Measurements from ENCODE around the gene KCTD14.
"Not testable (repeated sequence)": the region's sequence is repeated elsewhere in the genome, so short reads cannot be mapped to it uniquely, and the experiment has no call there.

KCTD14 gene

GRCh38 chr11:78039391-78039918 is 16.4 kb upstream of the KCTD14 start:
- no peaks in the 10 kb centered on the region for H3K9me3 Mint-ChIP-seq
- no peaks in the 10 kb centered on the region for H3K36me3 Mint-ChIP-seq (ENCODE audit: low read depth)
- peak overlapping the region; percentile 58 for H3K4me3 Mint-ChIP-seq
- H3K27me3 Mint-ChIP-seq: peaks cover 4% of the 10 kb centered on the region
- peak overlapping the region; percentile 95 for H3K27ac Mint-ChIP-seq
- DNase-seq: no peak
- H3K4me1 Mint-ChIP-seq (ENCODE audit: low read depth): peaks cover 15% of the 10 kb centered on the region

GRCh38 chr11:78038697-78039313 is 15.7 kb upstream of the KCTD14 start:
- H3K27me3 Mint-ChIP-seq: peaks cover 4% of the 10 kb centered on the region
- no peaks in the 10 kb centered on the region for H3K9me3 Mint-ChIP-seq
- H3K4me1 Mint-ChIP-seq (ENCODE audit: low read depth): peaks cover 15% of the 10 kb centered on the region
- no peak overlapping the region for H3K27ac Mint-ChIP-seq
- H3K36me3 Mint-ChIP-seq (ENCODE audit: low read depth): no peaks in the 10 kb centered on the region
- no peak for DNase-seq
- H3K4me3 Mint-ChIP-seq: no peak overlapping the region

GRCh38 chr11:78037825-78038620 is 14.9 kb upstream of the KCTD14 start:
- H3K4me1 Mint-ChIP-seq (ENCODE audit: low read depth): peaks cover 15% of the 10 kb centered on the region
- no peak overlapping the region for H3K4me3 Mint-ChIP-seq
- H3K27ac Mint-ChIP-seq: no peak overlapping the region
- H3K9me3 Mint-ChIP-seq: no peaks in the 10 kb centered on the region
- no peaks in the 10 kb centered on the region for H3K27me3 Mint-ChIP-seq
- DNase-seq: no peak
- no peaks in the 10 kb centered on the region for H3K36me3 Mint-ChIP-seq (ENCODE audit: low read depth)

- H3K9me3 Mint-ChIP-seq: no peaks in the 10 kb centered on the region
- peaks cover 15% of the 10 kb centered on the region for H3K4me1 Mint-ChIP-seq (ENCODE audit: low read depth)
- H3K4me3 Mint-ChIP-seq: no peak overlapping the region
- H3K27me3 Mint-ChIP-seq: no peaks in the 10 kb centered on the region
- H3K27ac Mint-ChIP-seq: no peak overlapping the region
- no peak for DNase-seq
- no peaks in the 10 kb centered on the region for H3K36me3 Mint-ChIP-seq (ENCODE audit: low read depth)
Observed at GRCh38 chr11:78037056-78037455, 14.0 kb upstream of the KCTD14 start.

- Mint-ChIP-seq H3K9me3 (no peaks in the 10 kb centered on the region), H3K27ac (no peak overlapping the region), H3K4me3 (no peak overlapping the region)
Observed at GRCh38 chr11:78036313-78036712, 13.2 kb upstream of the KCTD14 start.

GRCh38 chr11:78034623-78035022 is 11.5 kb upstream of the KCTD14 start:
- no peaks in the 10 kb centered on the region for H3K36me3 Mint-ChIP-seq (ENCODE audit: low read depth)
- no peak overlapping the region for H3K4me3 Mint-ChIP-seq
- no peaks in the 10 kb centered on the region for H3K9me3 Mint-ChIP-seq
- no peaks in the 10 kb centered on the region for H3K27me3 Mint-ChIP-seq
- no peak for DNase-seq
- peaks cover 2% of the 10 kb centered on the region for H3K4me1 Mint-ChIP-seq (ENCODE audit: low read depth)
- no peak overlapping the region for H3K27ac Mint-ChIP-seq

More at GRCh38 chr11:78036313-78036712, 13.2 kb upstream of the KCTD14 start:
- DNase-seq: no peak
- Mint-ChIP-seq H3K36me3 (ENCODE audit: low read depth) (no peaks in the 10 kb centered on the region), H3K4me1 (ENCODE audit: low read depth) (peaks cover 13% of the 10 kb centered on the region), H3K27me3 (no peaks in the 10 kb centered on the region)

GRCh38 chr11:78033040-78033439 is 10.0 kb upstream of the KCTD14 start:
- H3K27me3 Mint-ChIP-seq: no peaks in the 10 kb centered on the region
- no peak overlapping the region for H3K4me3 Mint-ChIP-seq
- H3K9me3 Mint-ChIP-seq: no peaks in the 10 kb centered on the region
- DNase-seq: no peak
- H3K4me1 Mint-ChIP-seq (ENCODE audit: low read depth): no peaks in the 10 kb centered on the region
- H3K36me3 Mint-ChIP-seq (ENCODE audit: low read depth): no peaks in the 10 kb centered on the region
- no peak overlapping the region for H3K27ac Mint-ChIP-seq

GRCh38 chr11:78032090-78032489 is 9.0 kb upstream of the KCTD14 start:
- H3K27ac Mint-ChIP-seq: no peak overlapping the region
- H3K36me3 Mint-ChIP-seq (ENCODE audit: low read depth): no peaks in the 10 kb centered on the region
- no peaks in the 10 kb centered on the region for H3K4me1 Mint-ChIP-seq (ENCODE audit: low read depth)
- H3K27me3 Mint-ChIP-seq: no peaks in the 10 kb centered on the region
- H3K9me3 Mint-ChIP-seq: no peaks in the 10 kb centered on the region
- DNase-seq: no peak
- no peak overlapping the region for H3K4me3 Mint-ChIP-seq

GRCh38 chr11:78031629-78032028 is 8.6 kb upstream of the KCTD14 start:
- Mint-ChIP-seq H3K27me3 (no peaks in the 10 kb centered on the region), H3K9me3 (no peaks in the 10 kb centered on the region), H3K27ac (no peak overlapping the region), H3K4me1 (ENCODE audit: low read depth) (no peaks in the 10 kb centered on the region), H3K36me3 (ENCODE audit: low read depth) (no peaks in the 10 kb centered on the region), H3K4me3 (no peak overlapping the region)
- DNase-seq: no peak

GRCh38 chr11:78030429-78031325 is 7.6 kb upstream of the KCTD14 start:
- DNase-seq: no peak
- Mint-ChIP-seq H3K4me3 (no peak overlapping the region), H3K4me1 (ENCODE audit: low read depth) (no peaks in the 10 kb centered on the region), H3K27me3 (no peaks in the 10 kb centered on the region), H3K36me3 (ENCODE audit: low read depth) (no peaks in the 10 kb centered on the region), H3K27ac (no peak overlapping the region), H3K9me3 (no peaks in the 10 kb centered on the region)

- H3K9me3 Mint-ChIP-seq; H3K4me1 Mint-ChIP-seq (ENCODE audit: low read depth); H3K4me3 Mint-ChIP-seq; H3K27ac Mint-ChIP-seq; H3K27me3 Mint-ChIP-seq; DNase-seq; H3K36me3 Mint-ChIP-seq (ENCODE audit: low read depth): not testable (repeated sequence)
Observed at GRCh38 chr11:78028423-78028822, 5.3 kb upstream of the KCTD14 start.

GRCh38 chr11:78027759-78028158 is 4.7 kb upstream of the KCTD14 start:
- peaks cover 1% of the 10 kb centered on the region for H3K4me1 Mint-ChIP-seq (ENCODE audit: low read depth)
- no peak overlapping the region for H3K27ac Mint-ChIP-seq
- no peaks in the 10 kb centered on the region for H3K9me3 Mint-ChIP-seq
- no peak for DNase-seq
- no peaks in the 10 kb centered on the region for H3K36me3 Mint-ChIP-seq (ENCODE audit: low read depth)
- peaks cover 14% of the 10 kb centered on the region for H3K27me3 Mint-ChIP-seq
- H3K4me3 Mint-ChIP-seq: no peak overlapping the region

- Mint-ChIP-seq H3K27ac (no peak overlapping the region), H3K36me3 (ENCODE audit: low read depth) (no peaks in the 10 kb centered on the region), H3K27me3 (peaks cover 27% of the 10 kb centered on the region), H3K4me3 (no peak overlapping the region), H3K4me1 (ENCODE audit: low read depth) (peaks cover 3% of the 10 kb centered on the region), H3K9me3 (no peaks in the 10 kb centered on the region)
- no peak for DNase-seq
Observed at GRCh38 chr11:78025378-78025777, 2.3 kb upstream of the KCTD14 start.

- H3K36me3 Mint-ChIP-seq (ENCODE audit: low read depth): no peaks in the 10 kb centered on the region
- peaks cover 3% of the 10 kb centered on the region for H3K4me1 Mint-ChIP-seq (ENCODE audit: low read depth)
- no peak overlapping the region for H3K4me3 Mint-ChIP-seq
- peaks cover 27% of the 10 kb centered on the region for H3K27me3 Mint-ChIP-seq
- H3K27ac Mint-ChIP-seq: no peak overlapping the region
- no peaks in the 10 kb centered on the region for H3K9me3 Mint-ChIP-seq
- DNase-seq: no peak
Observed at GRCh38 chr11:78023426-78023825, 350 bp upstream of the KCTD14 start.
